GM10248 (cell line): ENCODE results near the gene MAD1L1.
A peak's percentile ranks its signal among the peaks of the same experiment; 100 is the strongest.

Source experiments
- CTCF ChIA-PET: fragments of 300-600 bp; sonication (Branson Sonifier 250); formaldehyde crosslinking; extraction: SDS; loops from one replicate; lab custom pipeline; 2021; ENCODE audit warnings: antibody characterized with exemption; lab: Yijun Ruan, JAX
- POLR2A ChIA-PET: fragments of 350-650 bp; sonication (Branson Sonifier 250); formaldehyde crosslinking; extraction: SDS; loops from one replicate; lab custom pipeline; 2020; ENCODE audit warnings: antibody characterized with exemption; lab: Yijun Ruan, JAX
- DNase-seq: peaks from one replicate; pipeline ENCODE4 v3.0.0; 2012; ENCODE audit errors: extremely low spot score
- CTCF ChIP-seq: IDR thresholded peaks from 2 replicates; pipeline ENCODE4 v1.5.1; 2012; ENCODE audit warnings: mild to moderate bottlenecking, low read depth; ENCODE audit errors: extremely low read depth, missing control alignments, control extremely low read depth

MAD1L1 gene

GRCh38 chr7:1928645-1929348 lies 303.9 kb downstream of the MAD1L1 start:
- CTCF ChIA-PET, result no interaction called here
- POLR2A ChIA-PET, result no interaction called here
- no peak for TF ChIP-seq CTCF
- no peak for DNase-seq

GRCh38 chr7:1927937-1928644 lies 304.7 kb downstream of the MAD1L1 start:
- no peak for TF ChIP-seq CTCF
- no peak for DNase-seq
- ChIA-PET CTCF (interaction anchor here (1.1 kb wide), 1 partner anchor 32 kb away, joined by 3 read pairs; no protein-coding TSS in a partner anchor), POLR2A (no interaction called here)

GRCh38 chr7:1926908-1927306 lies 305.8 kb downstream of the MAD1L1 start:
- POLR2A ChIA-PET, result no interaction called here
- no peak for DNase-seq
- TF ChIP-seq CTCF, result no peak
- CTCF ChIA-PET, result interaction anchor here (1.1 to 1.3 kb wide), 2 partner anchors 17 to 31 kb away, joined by 3 read pairs; no protein-coding TSS in a partner anchor

- DNase-seq, result no peak
- TF ChIP-seq CTCF, result no peak
- CTCF ChIA-PET, result interaction anchor here (1.3 kb wide), 1 partner anchor 17 kb away, joined by 3 read pairs; no protein-coding TSS in a partner anchor
- POLR2A ChIA-PET, result no interaction called here
These were observed 306.5 kb downstream of the MAD1L1 start for GRCh38 chr7:1925973-1926907.

GRCh38 chr7:1925349-1925748 lies 307.4 kb downstream of the MAD1L1 start:
- ChIA-PET POLR2A (no interaction called here), CTCF (no interaction called here)
- no peak for DNase-seq
- TF ChIP-seq CTCF, result no peak

GRCh38 chr7:1924258-1924817 lies 308.4 kb downstream of the MAD1L1 start:
- ChIA-PET POLR2A (no interaction called here), CTCF (no interaction called here)

More at GRCh38 chr7:1924258-1924817, 308.4 kb downstream of the MAD1L1 start:
- peak; percentile 53 for DNase-seq
- no peak for TF ChIP-seq CTCF
